ENCODE results near the gene GID4. TPM values are rescaled to one million over a fixed set of nuclear protein-coding genes. Genes with fewer than 3 reads are reported as not detected.

The GID4 gene
- total RNA-seq, 3 donors from 2014 or later, result 5.8 to 24.4 (median 5.8) TPM

DNA sequence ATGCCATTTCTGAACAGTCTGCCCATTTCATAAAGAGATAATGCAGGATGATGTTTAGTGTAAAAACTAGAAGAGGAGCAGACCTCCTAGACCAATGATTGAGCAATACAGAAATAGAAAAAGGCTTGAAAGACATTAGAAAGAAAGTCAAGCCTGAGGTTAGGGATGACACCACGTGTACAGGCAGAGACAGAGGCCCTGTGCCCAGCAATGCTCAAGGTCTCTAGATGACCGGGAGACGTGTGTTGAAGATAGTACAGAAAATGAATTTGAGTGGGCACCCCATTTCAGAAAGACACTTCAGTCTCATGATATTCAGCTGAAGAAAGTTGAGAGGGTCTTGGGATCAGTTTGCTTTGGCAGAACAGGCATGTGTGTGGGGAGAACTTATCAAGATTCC is 5.4 kb downstream of the GID4 start:
- ATAC-seq, result no peak
- no peaks in the 10 kb centered on the region for H3K9me3 ChIP-seq
- no peaks in the 10 kb centered on the region for H3K36me3 ChIP-seq (ENCODE audit: low read depth)
- TF ChIP-seq, protein P1, sequence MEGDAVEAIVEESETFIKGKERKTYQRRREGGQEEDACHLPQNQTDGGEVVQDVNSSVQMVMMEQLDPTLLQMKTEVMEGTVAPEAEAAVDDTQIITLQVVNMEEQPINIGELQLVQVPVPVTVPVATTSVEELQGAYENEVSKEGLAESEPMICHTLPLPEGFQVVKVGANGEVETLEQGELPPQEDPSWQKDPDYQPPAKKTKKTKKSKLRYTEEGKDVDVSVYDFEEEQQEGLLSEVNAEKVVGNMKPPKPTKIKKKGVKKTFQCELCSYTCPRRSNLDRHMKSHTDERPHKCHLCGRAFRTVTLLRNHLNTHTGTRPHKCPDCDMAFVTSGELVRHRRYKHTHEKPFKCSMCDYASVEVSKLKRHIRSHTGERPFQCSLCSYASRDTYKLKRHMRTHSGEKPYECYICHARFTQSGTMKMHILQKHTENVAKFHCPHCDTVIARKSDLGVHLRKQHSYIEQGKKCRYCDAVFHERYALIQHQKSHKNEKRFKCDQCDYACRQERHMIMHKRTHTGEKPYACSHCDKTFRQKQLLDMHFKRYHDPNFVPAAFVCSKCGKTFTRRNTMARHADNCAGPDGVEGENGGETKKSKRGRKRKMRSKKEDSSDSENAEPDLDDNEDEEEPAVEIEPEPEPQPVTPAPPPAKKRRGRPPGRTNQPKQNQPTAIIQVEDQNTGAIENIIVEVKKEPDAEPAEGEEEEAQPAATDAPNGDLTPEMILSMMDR (IDR thresholded peaks at IDR 0.05), result no peak
- peaks cover 6% of the 10 kb centered on the region for H3K4me1 ChIP-seq (ENCODE audit: low read depth)
- no peak for DNase-seq
- no peak overlapping the region for H3K4me3 ChIP-seq
- intact Hi-C loops (cut with DNase I, micrococcal nuclease), result no loop called here

- H3K9me3 ChIP-seq, result no peaks in the 10 kb centered on the region
- intact Hi-C loops (cut with DNase I, micrococcal nuclease), result no loop called here
- no peak for ATAC-seq
Measured at GRCh38 chr17:18045691-18046350, 6.6 kb downstream of the GID4 start.

DNA sequence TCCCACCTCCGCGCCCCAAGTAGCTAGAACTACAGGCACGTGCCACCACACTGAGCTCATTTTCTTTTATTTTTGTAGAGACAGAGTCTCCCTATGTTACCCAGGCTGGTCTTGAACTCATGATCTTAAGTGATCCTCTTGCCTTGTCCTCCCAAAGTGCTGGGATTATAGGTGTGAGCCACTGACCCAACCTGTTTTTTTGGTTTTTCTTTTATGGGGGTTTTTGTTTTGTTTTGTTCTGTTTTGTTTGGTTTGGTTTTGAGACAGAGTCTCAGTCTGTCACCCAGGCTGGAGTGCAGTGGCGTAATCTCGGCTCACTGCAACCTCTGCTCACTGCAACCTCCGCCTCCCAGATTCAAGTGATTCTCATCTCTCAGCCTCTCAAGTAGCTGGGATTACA is 16.4 kb downstream of the GID4 start:
- TF ChIP-seq, protein P1 (IDR thresholded peaks at IDR 0.05), result no peak
- Histone ChIP-seq H3K36me3 (ENCODE audit: low read depth) (peaks cover 6% of the 10 kb centered on the region), H3K4me3 (no peak overlapping the region), H3K9me3 (no peaks in the 10 kb centered on the region), H3K4me1 (ENCODE audit: low read depth) (no peaks in the 10 kb centered on the region)
- intact Hi-C loops (cut with DNase I, micrococcal nuclease), result no loop called here
- DNase-seq (no peak), ATAC-seq (no peak)

More at GRCh38 chr17:18045691-18046350, 6.6 kb downstream of the GID4 start:
- no peak for DNase-seq
- TF ChIP-seq, protein P1 (IDR thresholded peaks at IDR 0.05), result no peak
- Histone ChIP-seq H3K36me3 (ENCODE audit: low read depth) (no peaks in the 10 kb centered on the region), H3K4me1 (ENCODE audit: low read depth) (no peaks in the 10 kb centered on the region), H3K4me3 (no peak overlapping the region)

DNA sequence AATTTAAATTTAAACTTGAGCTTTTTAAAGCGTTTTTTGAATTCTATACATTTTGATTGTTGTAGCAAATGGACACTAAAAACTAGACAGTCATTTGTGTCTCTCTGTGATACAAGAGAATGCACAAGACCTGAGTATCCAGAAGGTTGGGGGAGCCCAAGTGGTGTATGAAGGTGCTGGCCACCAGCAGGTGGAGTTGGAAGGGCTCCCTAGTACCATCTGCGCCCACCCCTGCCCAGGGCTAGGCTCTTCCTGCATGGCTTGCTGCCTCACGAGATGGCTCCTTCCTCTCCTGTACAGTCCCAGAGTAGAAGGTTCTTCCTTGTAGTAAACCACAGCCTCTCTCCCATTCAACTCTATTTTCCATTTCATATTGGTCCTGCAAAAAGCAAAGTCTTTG is 17.0 kb downstream of the GID4 start:
- Histone ChIP-seq H3K4me3 (no peak overlapping the region), H3K9me3 (no peaks in the 10 kb centered on the region), H3K36me3 (ENCODE audit: low read depth) (peaks cover 6% of the 10 kb centered on the region), H3K4me1 (ENCODE audit: low read depth) (no peaks in the 10 kb centered on the region)
- DNase-seq, result no peak
- TF ChIP-seq, protein P1 (IDR thresholded peaks at IDR 0.05), result no peak
- intact Hi-C loops (cut with DNase I, micrococcal nuclease), result no loop called here
- no peak for ATAC-seq

DNA sequence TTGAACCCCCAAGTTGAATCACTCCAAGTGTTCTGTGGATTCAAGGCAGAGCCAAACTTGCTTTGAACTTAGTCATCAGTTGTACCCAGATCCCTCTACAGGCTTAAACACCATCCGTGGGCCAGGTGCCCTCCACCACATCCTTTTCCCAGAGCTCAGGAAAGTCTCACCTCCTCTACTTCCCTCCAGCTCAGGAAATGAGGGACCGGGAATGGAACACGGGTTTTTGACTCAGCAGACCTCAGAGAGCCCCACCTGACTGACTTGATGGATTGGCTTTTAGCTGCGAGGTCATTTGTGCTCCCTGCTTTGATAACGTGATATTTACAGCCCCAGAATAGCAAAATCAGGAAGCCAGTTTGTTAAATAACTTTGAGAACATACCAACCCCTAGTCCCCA is 20.1 kb downstream of the GID4 start:
- peaks cover 3% of the 10 kb centered on the region for H3K36me3 ChIP-seq (ENCODE audit: low read depth)

More for the DNA sequence above, 20.1 kb downstream of the GID4 start:
- intact Hi-C loops (cut with DNase I, micrococcal nuclease), result no loop called here
- Histone ChIP-seq H3K9me3 (no peaks in the 10 kb centered on the region), H3K4me3 (no peak overlapping the region), H3K4me1 (ENCODE audit: low read depth) (no peaks in the 10 kb centered on the region)
- ATAC-seq (no peak), DNase-seq (no peak)
- TF ChIP-seq, protein P1 (IDR thresholded peaks at IDR 0.05), result no peak

Data from mucosa of descending colon (tissue), 3 donors.